Measurements from ENCODE around the gene GATA2.

GATA2 gene

GRCh38 chr3:128430731-128431130 is 62.3 kb downstream of the GATA2 start:
- no peaks in the 10 kb centered on the region for H3K27me3 ChIP-seq (ENCODE audit: low read length)
- no peak overlapping the region for H2AFZ ChIP-seq (ENCODE audit: low read depth, low read length, severe bottlenecking)
- no peaks in the 10 kb centered on the region for H3K79me2 ChIP-seq (ENCODE audit: insufficient read depth, low read length)
- no peaks in the 10 kb centered on the region for H3K9me2 ChIP-seq (replicated peaks; ENCODE audit: insufficient read depth, low read length)
- TF ChIP-seq CTCF (IDR thresholded peaks at IDR 0.05; ENCODE audit: insufficient read depth, low read length, poor library complexity, severe bottlenecking): no peak
- no peak for TF ChIP-seq EZH2phosphoT487 (conservative IDR thresholded peaks at IDR 0.05; ENCODE audit: low read length)
- H4K20me1 ChIP-seq (ENCODE audit: low read depth, low read length): no peaks in the 10 kb centered on the region
- H3K9ac ChIP-seq (ENCODE audit: low read length): no peak overlapping the region
- H3K27ac ChIP-seq (ENCODE audit: low read depth, low read length): no peak overlapping the region
- H3K4me2 ChIP-seq (ENCODE audit: low read depth, low read length, poor library complexity, severe bottlenecking): no peak overlapping the region
- H3K36me3 ChIP-seq (ENCODE audit: low read length): no peaks in the 10 kb centered on the region
- no peak overlapping the region for H3K4me3 ChIP-seq (ENCODE audit: insufficient read depth, low read length, poor library complexity, severe bottlenecking)
- H3F3A ChIP-seq (ENCODE audit: insufficient read depth): no peaks in the 10 kb centered on the region
- H3K9me3 ChIP-seq (ENCODE audit: insufficient read depth, low read length): no peaks in the 10 kb centered on the region

GRCh38 chr3:128430301-128430700 is 62.7 kb downstream of the GATA2 start:
- Histone ChIP-seq H3K4me2 (ENCODE audit: low read depth, low read length, poor library complexity, severe bottlenecking) (no peak overlapping the region), H3K79me2 (ENCODE audit: insufficient read depth, low read length) (no peaks in the 10 kb centered on the region), H3K9me3 (ENCODE audit: insufficient read depth, low read length) (no peaks in the 10 kb centered on the region), H3K9ac (ENCODE audit: low read length) (no peak overlapping the region), H4K20me1 (ENCODE audit: low read depth, low read length) (no peaks in the 10 kb centered on the region), H3K4me3 (ENCODE audit: insufficient read depth, low read length, poor library complexity, severe bottlenecking) (no peak overlapping the region), H2AFZ (ENCODE audit: low read depth, low read length, severe bottlenecking) (no peak overlapping the region), H3K9me2 (replicated peaks; ENCODE audit: insufficient read depth, low read length) (no peaks in the 10 kb centered on the region), H3K27me3 (ENCODE audit: low read length) (no peaks in the 10 kb centered on the region), H3F3A (ENCODE audit: insufficient read depth) (no peaks in the 10 kb centered on the region), H3K27ac (ENCODE audit: low read depth, low read length) (no peak overlapping the region), H3K36me3 (ENCODE audit: low read length) (no peaks in the 10 kb centered on the region)
- TF ChIP-seq EZH2phosphoT487 (conservative IDR thresholded peaks at IDR 0.05; ENCODE audit: low read length): no peak
- TF ChIP-seq CTCF (IDR thresholded peaks at IDR 0.05; ENCODE audit: insufficient read depth, low read length, poor library complexity, severe bottlenecking): no peak

- no peaks in the 10 kb centered on the region for H4K20me1 ChIP-seq (ENCODE audit: low read depth, low read length)
- no peak overlapping the region for H3K9ac ChIP-seq (ENCODE audit: low read length)
- H3K9me2 ChIP-seq (replicated peaks; ENCODE audit: insufficient read depth, low read length): no peaks in the 10 kb centered on the region
- no peak overlapping the region for H3K4me2 ChIP-seq (ENCODE audit: low read depth, low read length, poor library complexity, severe bottlenecking)
- H3K27ac ChIP-seq (ENCODE audit: low read depth, low read length): no peak overlapping the region
- TF ChIP-seq EZH2phosphoT487 (conservative IDR thresholded peaks at IDR 0.05; ENCODE audit: low read length) (no peak), CTCF (IDR thresholded peaks at IDR 0.05; ENCODE audit: insufficient read depth, low read length, poor library complexity, severe bottlenecking) (no peak)
- no peaks in the 10 kb centered on the region for H3F3A ChIP-seq (ENCODE audit: insufficient read depth)
- no peak overlapping the region for H3K4me3 ChIP-seq (ENCODE audit: insufficient read depth, low read length, poor library complexity, severe bottlenecking)
- H3K79me2 ChIP-seq (ENCODE audit: insufficient read depth, low read length): no peaks in the 10 kb centered on the region
- H2AFZ ChIP-seq (ENCODE audit: low read depth, low read length, severe bottlenecking): no peak overlapping the region
- H3K9me3 ChIP-seq (ENCODE audit: insufficient read depth, low read length): no peaks in the 10 kb centered on the region
- no peaks in the 10 kb centered on the region for H3K27me3 ChIP-seq (ENCODE audit: low read length)
- no peaks in the 10 kb centered on the region for H3K36me3 ChIP-seq (ENCODE audit: low read length)
Measured at GRCh38 chr3:128429751-128430150, 63.2 kb downstream of the GATA2 start.

Data from SU-DHL-6 (cell line).